22Rv1 (cell line): ENCODE data around the gene DUSP18.

Source experiments
- ZFX ChIP-seq: fragments of 450-650 bp; IDR thresholded peaks from 2 replicates; pipeline ENCODE4 v1.6.1; 2017; ENCODE audit warnings: antibody characterized with exemption, borderline replicate concordance
- TF ChIP-seq, protein P1 (sequence below): fragments of 450-650 bp; IDR thresholded peaks from 2 replicates; pipeline ENCODE4 v1.5.1; 2017; ENCODE audit warnings: mild to moderate bottlenecking

- TF ChIP-seq, protein P1, sequence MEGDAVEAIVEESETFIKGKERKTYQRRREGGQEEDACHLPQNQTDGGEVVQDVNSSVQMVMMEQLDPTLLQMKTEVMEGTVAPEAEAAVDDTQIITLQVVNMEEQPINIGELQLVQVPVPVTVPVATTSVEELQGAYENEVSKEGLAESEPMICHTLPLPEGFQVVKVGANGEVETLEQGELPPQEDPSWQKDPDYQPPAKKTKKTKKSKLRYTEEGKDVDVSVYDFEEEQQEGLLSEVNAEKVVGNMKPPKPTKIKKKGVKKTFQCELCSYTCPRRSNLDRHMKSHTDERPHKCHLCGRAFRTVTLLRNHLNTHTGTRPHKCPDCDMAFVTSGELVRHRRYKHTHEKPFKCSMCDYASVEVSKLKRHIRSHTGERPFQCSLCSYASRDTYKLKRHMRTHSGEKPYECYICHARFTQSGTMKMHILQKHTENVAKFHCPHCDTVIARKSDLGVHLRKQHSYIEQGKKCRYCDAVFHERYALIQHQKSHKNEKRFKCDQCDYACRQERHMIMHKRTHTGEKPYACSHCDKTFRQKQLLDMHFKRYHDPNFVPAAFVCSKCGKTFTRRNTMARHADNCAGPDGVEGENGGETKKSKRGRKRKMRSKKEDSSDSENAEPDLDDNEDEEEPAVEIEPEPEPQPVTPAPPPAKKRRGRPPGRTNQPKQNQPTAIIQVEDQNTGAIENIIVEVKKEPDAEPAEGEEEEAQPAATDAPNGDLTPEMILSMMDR = no peak
- no peak for TF ChIP-seq ZFX
Measured at GRCh38 chr22:30627471-30627870, 40.2 kb downstream of the DUSP18 start.
